Measurements from ENCODE around the gene PEX16. TPM values are rescaled to one million over a fixed set of nuclear protein-coding genes. Genes with fewer than 3 reads are reported as not detected.
A peak's percentile ranks its signal among the peaks of the same experiment; 100 is the strongest.
"Not testable (repeated sequence)": the region's sequence is repeated elsewhere in the genome, so short reads cannot be mapped to it uniquely, and the experiment has no call there.

PEX16 gene
- polyA plus RNA-seq, 3 donors from 2014 or later: 51.0 to 69.9 (median 51.2) TPM

- Mint-ChIP-seq H3K4me3 (no peak overlapping the region), H3K27ac (peak overlapping the region in 5 of 6 donors; percentile 37 to 76 (median 50)), H3K9me3 (no peaks in the 10 kb centered on the region), H3K4me1 (peaks cover 13 to 15% of the 10 kb centered on the region in 2 donors), H3K27me3 (ENCODE audit: low read depth in 3 of 3) (peaks cover 4 to 8% (median 7%) of the 10 kb centered on the region in 3 donors), H3K36me3 (peaks cover 0 to 5% (median 0%) of the 10 kb centered on the region in 3 donors)
- DNase-seq: peak in 2 of 3 donors; percentile 33 to 41
These were observed 11.5 kb downstream of the PEX16 start for GRCh38 chr11:45906096-45906682.

DNA sequence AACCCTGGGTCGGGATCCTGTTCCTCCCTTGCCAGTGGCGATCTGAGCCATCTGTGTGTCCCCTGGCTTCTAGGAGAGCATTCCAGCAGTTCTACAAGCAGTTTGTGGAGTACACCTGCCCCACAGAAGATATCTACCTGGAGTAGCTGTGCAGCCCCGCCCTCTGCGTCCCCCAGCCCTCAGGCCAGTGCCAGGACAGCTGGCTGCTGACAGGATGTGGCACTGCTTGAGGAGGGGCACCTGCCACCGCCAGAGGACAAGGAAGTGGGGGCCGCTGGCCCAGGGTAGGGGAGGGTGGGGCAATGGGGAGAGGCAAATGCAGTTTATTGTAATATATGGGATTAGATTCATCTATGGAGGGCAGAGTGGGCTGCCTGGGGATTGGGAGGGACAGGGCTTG is 12.1 kb downstream of the PEX16 start:
- Mint-ChIP-seq H3K4me1 (peaks cover 13 to 15% of the 10 kb centered on the region in 2 donors), H3K27me3 (ENCODE audit: low read depth in 3 of 3) (peaks cover 5 to 13% (median 7%) of the 10 kb centered on the region in 3 donors)
- H3K9me3 Mint-ChIP-seq, H3K4me3 Mint-ChIP-seq, H3K36me3 Mint-ChIP-seq, DNase-seq, H3K27ac Mint-ChIP-seq: not testable (repeated sequence)

DNA sequence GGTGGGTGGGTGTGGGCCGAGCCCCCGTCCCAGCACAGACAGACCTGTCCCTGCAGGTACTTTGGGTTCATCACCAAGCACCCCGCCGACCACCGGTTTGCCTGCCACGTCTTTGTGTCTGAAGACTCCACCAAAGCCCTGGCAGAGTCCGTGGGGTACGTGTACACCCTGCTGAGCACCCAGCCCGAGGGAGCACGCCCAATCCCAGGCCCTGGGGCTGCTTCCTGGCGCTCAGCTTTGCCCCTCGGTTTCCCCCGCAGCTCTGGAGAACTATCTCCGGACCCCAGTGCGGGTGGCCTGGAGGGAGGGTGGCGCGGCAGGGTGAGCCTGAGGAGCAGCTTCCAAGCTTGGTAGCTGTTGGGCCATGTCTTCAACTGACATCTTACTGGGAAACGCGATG is 12.6 kb downstream of the PEX16 start:
- Mint-ChIP-seq H3K36me3 (no peaks in the 10 kb centered on the region), H3K27ac (no peak overlapping the region), H3K4me1 (peaks cover 13 to 16% of the 10 kb centered on the region in 2 donors), H3K27me3 (ENCODE audit: low read depth in 3 of 3) (peaks cover 7 to 14% (median 7%) of the 10 kb centered on the region in 3 donors), H3K4me3 (no peak overlapping the region), H3K9me3 (no peaks in the 10 kb centered on the region)
- no peak for DNase-seq

- Mint-ChIP-seq H3K27me3 (ENCODE audit: low read depth in 3 of 3) (peaks cover 7 to 14% (median 7%) of the 10 kb centered on the region in 3 donors), H3K27ac (peak overlapping the region in 2 of 6 donors; percentile 9 to 14), H3K36me3 (no peaks in the 10 kb centered on the region), H3K4me3 (no peak overlapping the region), H3K9me3 (no peaks in the 10 kb centered on the region), H3K4me1 (peaks cover 13 to 16% of the 10 kb centered on the region in 2 donors)
- DNase-seq: no peak
These were observed 13.3 kb downstream of the PEX16 start for GRCh38 chr11:45904309-45904915.

DNA sequence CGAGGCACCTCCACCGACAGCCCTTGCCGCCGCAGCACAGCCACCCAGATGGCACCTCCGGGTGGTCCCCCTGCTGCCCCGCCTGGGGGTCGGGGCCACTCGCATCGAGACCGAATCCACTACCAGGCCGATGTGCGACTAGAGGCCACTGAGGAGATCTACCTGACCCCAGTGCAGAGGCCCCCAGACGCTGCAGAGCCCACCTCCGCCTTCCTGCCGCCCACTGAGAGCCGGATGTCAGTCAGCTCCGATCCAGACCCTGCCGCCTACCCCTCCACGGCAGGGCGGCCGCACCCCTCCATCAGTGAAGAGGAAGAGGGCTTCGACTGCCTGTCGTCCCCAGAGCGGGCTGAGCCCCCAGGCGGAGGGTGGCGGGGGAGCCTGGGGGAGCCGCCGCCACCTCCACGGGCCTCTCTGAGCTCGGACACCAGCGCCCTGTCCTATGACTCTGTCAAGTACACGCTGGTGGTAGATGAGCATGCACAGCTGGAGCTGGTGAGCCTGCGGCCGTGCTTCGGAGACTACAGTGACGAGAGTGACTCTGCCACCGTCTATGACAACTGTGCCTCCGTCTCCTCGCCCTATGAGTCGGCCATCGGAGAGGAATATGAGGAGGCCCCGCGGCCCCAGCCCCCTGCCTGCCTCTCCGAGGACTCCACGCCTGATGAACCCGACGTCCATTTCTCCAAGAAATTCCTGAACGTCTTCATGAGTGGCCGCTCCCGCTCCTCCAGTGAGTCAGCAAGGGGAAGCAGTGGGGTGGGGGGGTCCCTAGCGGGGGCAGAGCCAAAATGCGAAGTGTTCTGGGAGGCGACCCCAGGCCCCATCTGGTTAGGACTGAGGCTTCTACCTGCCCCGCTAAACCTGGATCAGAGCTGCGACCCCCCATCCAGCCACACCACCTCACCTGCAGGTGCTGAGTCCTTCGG is 15.0 kb downstream of the PEX16 start:
- no peak overlapping the region for H3K27ac Mint-ChIP-seq
- H3K36me3 Mint-ChIP-seq: no peaks in the 10 kb centered on the region
- peaks cover 4 to 14% (median 12%) of the 10 kb centered on the region in 3 donors for H3K27me3 Mint-ChIP-seq (ENCODE audit: low read depth in 3 of 3)
- peaks cover 13 to 19% of the 10 kb centered on the region in 2 donors for H3K4me1 Mint-ChIP-seq
- no peak overlapping the region for H3K4me3 Mint-ChIP-seq
- no peak for DNase-seq
- H3K9me3 Mint-ChIP-seq: no peaks in the 10 kb centered on the region

DNA sequence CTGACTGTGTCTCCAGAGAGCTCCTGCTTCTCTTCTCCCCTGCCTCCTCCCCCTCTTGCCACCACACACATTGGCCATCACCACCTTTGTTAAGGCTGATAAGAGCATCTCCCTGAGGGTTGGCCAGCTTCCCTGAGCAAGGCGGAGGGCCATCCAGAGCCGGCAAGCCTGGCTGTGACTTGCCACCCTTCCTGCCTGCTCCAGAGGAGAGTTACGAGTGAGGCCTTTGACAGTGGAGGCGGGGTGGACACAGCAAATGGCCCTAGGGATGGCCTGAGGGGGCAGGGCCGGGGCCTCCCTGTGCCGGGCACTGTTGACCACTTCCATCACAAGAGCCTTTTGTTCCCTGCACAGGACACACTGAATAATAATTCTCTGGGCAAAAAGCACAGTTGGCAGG is 16.1 kb downstream of the PEX16 start:
- H3K4me3 Mint-ChIP-seq: peak overlapping the region in 4 of 5 donors; percentile 9 to 47 (median 20)
- peaks cover 6 to 15% (median 14%) of the 10 kb centered on the region in 3 donors for H3K27me3 Mint-ChIP-seq (ENCODE audit: low read depth in 3 of 3)
- peaks cover 7 to 17% of the 10 kb centered on the region in 2 donors for H3K4me1 Mint-ChIP-seq
- H3K27ac Mint-ChIP-seq: no peak overlapping the region
- no peaks in the 10 kb centered on the region for H3K36me3 Mint-ChIP-seq
- no peaks in the 10 kb centered on the region for H3K9me3 Mint-ChIP-seq
- no peak for DNase-seq

- Mint-ChIP-seq H3K27ac (peak overlapping the region in 2 of 6 donors; percentile 32 to 35), H3K27me3 (ENCODE audit: low read depth in 3 of 3) (peaks cover 6 to 14% (median 13%) of the 10 kb centered on the region in 3 donors), H3K9me3 (no peaks in the 10 kb centered on the region), H3K4me1 (peaks cover 2 to 11% of the 10 kb centered on the region in 2 donors), H3K36me3 (no peaks in the 10 kb centered on the region), H3K4me3 (peak overlapping the region; percentile 48 to 75 (median 72))
- no peak for DNase-seq
These were observed 16.6 kb downstream of the PEX16 start for GRCh38 chr11:45900916-45901617.

DNA sequence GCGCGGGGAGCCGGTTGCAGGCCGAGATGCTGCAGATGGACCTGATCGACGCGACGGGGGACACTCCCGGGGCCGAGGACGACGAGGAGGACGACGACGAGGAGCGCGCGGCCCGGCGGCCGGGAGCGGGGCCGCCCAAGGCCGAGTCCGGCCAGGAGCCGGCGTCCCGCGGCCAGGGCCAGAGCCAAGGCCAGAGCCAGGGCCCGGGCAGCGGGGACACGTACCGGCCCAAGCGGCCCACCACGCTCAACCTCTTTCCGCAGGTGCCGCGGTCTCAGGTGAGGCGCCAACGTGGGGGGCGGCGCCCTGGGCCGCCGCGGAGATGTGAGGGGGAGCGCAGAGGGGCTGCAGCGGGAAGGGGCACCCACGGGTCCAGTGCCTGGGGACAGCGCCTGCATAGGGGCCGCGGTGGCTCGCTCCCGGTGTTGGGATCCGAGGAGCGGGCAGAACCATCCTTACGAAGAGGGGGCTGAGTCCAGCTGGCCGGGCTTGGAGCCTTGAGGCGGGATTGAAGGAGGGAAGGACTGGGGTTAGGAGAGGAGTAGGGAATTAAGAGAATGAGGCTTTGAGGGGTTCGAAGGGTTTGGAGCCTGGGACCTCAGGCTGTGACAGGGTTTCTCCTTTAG is 17.4 kb downstream of the PEX16 start:
- H3K4me1 Mint-ChIP-seq, DNase-seq, H3K9me3 Mint-ChIP-seq, H3K36me3 Mint-ChIP-seq: not testable (repeated sequence)
- peak overlapping the region in 3 of 6 donors; percentile 32 to 61 (median 35) for H3K27ac Mint-ChIP-seq
- peak overlapping the region; percentile 48 to 75 (median 72) for H3K4me3 Mint-ChIP-seq
- peaks cover 6 to 13% (median 12%) of the 10 kb centered on the region in 3 donors for H3K27me3 Mint-ChIP-seq (ENCODE audit: low read depth in 3 of 3)

GRCh38 chr11:45899448-45900174 is 18.1 kb downstream of the PEX16 start:
- H3K36me3 Mint-ChIP-seq: no peaks in the 10 kb centered on the region
- no peaks in the 10 kb centered on the region for H3K9me3 Mint-ChIP-seq
- peaks cover 0 to 5% of the 10 kb centered on the region in 2 donors for H3K4me1 Mint-ChIP-seq
- H3K4me3 Mint-ChIP-seq: peak overlapping the region; percentile 64 to 76 (median 67)
- H3K27ac Mint-ChIP-seq: peak overlapping the region in 2 of 6 donors; percentile 50 to 56
- peak; percentile 76 to 78 (median 76) for DNase-seq
- peaks cover 8 to 17% (median 17%) of the 10 kb centered on the region in 3 donors for H3K27me3 Mint-ChIP-seq (ENCODE audit: low read depth in 3 of 3)

GRCh38 chr11:45899086-45899447 is 18.6 kb downstream of the PEX16 start:
- Mint-ChIP-seq H3K4me1 (peaks cover 0 to 4% of the 10 kb centered on the region in 2 donors), H3K27me3 (ENCODE audit: low read depth in 3 of 3) (peaks cover 8 to 17% (median 17%) of the 10 kb centered on the region in 3 donors), H3K36me3 (no peaks in the 10 kb centered on the region), H3K4me3 (peak overlapping the region; percentile 64 to 76 (median 67)), H3K27ac (peak overlapping the region in 1 of 6 donors; percentile 56), H3K9me3 (no peaks in the 10 kb centered on the region)
- DNase-seq: no peak

- Mint-ChIP-seq H3K9me3 (peaks cover 0 to 2% (median 0%) of the 10 kb centered on the region in 6 donors), H3K27ac (no peak overlapping the region), H3K36me3 (no peaks in the 10 kb centered on the region), H3K4me1 (peaks cover 0 to 4% of the 10 kb centered on the region in 2 donors), H3K27me3 (ENCODE audit: low read depth in 3 of 3) (peaks cover 5 to 17% (median 15%) of the 10 kb centered on the region in 3 donors), H3K4me3 (no peak overlapping the region)
- DNase-seq: no peak
These were observed 20.1 kb downstream of the PEX16 start for GRCh38 chr11:45897556-45897955.

- Mint-ChIP-seq H3K27me3 (ENCODE audit: low read depth in 3 of 3) (peaks cover 5 to 16% (median 12%) of the 10 kb centered on the region in 3 donors), H3K4me3 (no peak overlapping the region), H3K27ac (no peak overlapping the region), H3K9me3 (peaks cover 0 to 2% (median 0%) of the 10 kb centered on the region in 6 donors), H3K36me3 (peaks cover 0 to under 1% (median 0%) of the 10 kb centered on the region in 3 donors), H3K4me1 (peaks cover 0 to 4% of the 10 kb centered on the region in 2 donors)
- DNase-seq: no peak
These were observed 21.2 kb downstream of the PEX16 start for GRCh38 chr11:45896422-45896984.

Measured in immature natural killer cell (primary cell).